GM12878 (cell line): Measurements from ENCODE around the gene LEP. TPM values are rescaled to one million over a fixed set of nuclear protein-coding genes. Genes with fewer than 3 reads are reported as not detected.

ENCODE experiments used
- ATAC-seq: fragments of 200-7000 bp; cut with Tn5 transposase; 3 replicates; pipeline ENCODE4 v1.9.1; 2020; ENCODE audit warnings: mild to moderate bottlenecking, moderate library complexity
- BruUV-seq: library from RNA; stranded (reverse); fragments of 400-500 nt; replicated peaks from 2 replicates; lab custom pipeline; 2021; lab: Mats Ljungman, UMichigan
- CTCF ChIA-PET: fragments of 300-600 bp; sonication (Branson Sonifier 250); formaldehyde crosslinking; extraction: SDS; loops from one replicate; lab custom pipeline; 2021; ENCODE audit warnings: inconsistent platforms; lab: Yijun Ruan, JAX
- POLR2A ChIA-PET: fragments of 350-600 bp; formaldehyde crosslinking; extraction: SDS; loops from one replicate; lab custom pipeline; 2021; ENCODE audit warnings: inconsistent platforms; lab: Charles Lee
- RAD21 ChIA-PET: fragments of 300-600 bp; sonication (Branson Sonifier 250); formaldehyde crosslinking; loops from one replicate; lab custom pipeline; 2023; ENCODE audit warnings: antibody characterized with exemption; ENCODE audit not compliant: unreplicated experiment; lab: Charles Lee
- SMC1A ChIA-PET: fragments of 300-600 bp; sonication (Branson Sonifier 250); formaldehyde crosslinking; loops from one replicate; lab custom pipeline; 2023; ENCODE audit not compliant: unreplicated experiment, uncharacterized antibody; lab: Charles Lee
- DNase-seq: peaks from one replicate; pipeline ENCODE4 v3.0.0-alpha.2; 2011; ENCODE audit warnings: low read depth, low spot score
- FAIRE-seq: peaks from 3 replicates; lab custom pipeline; 2011; peaks lifted over from hg19 to GRCh38; lab: Jason Lieb, UNC
- H2AFZ ChIP-seq: 2 replicates; pipeline ENCODE4 v1.6.0; 2011; ENCODE audit warnings: low read depth, low read length, control low read depth; ENCODE audit not compliant: control insufficient read depth
- H3K27ac ChIP-seq: 2 replicates; pipeline ENCODE4 v1.5.1; 2011; ENCODE audit warnings: control low read depth; ENCODE audit not compliant: control insufficient read depth, insufficient read depth
- H3K27me3 ChIP-seq, 2 experiments: replicated peaks in 1 of 2; 2 replicates each; pipeline versions ENCODE4 v1.6.0 to v1.6.1; 2011; ENCODE audit warnings: low read length in 1 of 2; ENCODE audit not compliant: control insufficient read depth in 2 of 2, insufficient read depth in 2 of 2
- H3K36me3 ChIP-seq, 2 experiments: 2 replicates each; pipeline ENCODE4 v1.5.1; 2011; ENCODE audit warnings: low read length in 1 of 2; ENCODE audit not compliant: control insufficient read depth in 2 of 2, insufficient read depth in 2 of 2
- H3K4me1 ChIP-seq: 2 replicates; pipeline ENCODE4 v1.6.1; 2011; ENCODE audit warnings: mild to moderate bottlenecking, low read length, moderate library complexity, mixed read lengths; ENCODE audit not compliant: control insufficient read depth, insufficient read depth
- H3K4me2 ChIP-seq: 2 replicates; pipeline ENCODE4 v1.6.0; 2011; ENCODE audit warnings: control low read depth; ENCODE audit not compliant: control insufficient read depth, insufficient read depth
- H3K4me3 ChIP-seq: fragments of 200-600 bp; sonication (generic); 2 replicates; pipeline ENCODE4 v1.5.1; 2016
- H3K79me2 ChIP-seq: 2 replicates; pipeline ENCODE4 v1.6.0; 2011; ENCODE audit warnings: low read length; ENCODE audit not compliant: control insufficient read depth, insufficient read depth
- H3K9ac ChIP-seq: 2 replicates; pipeline ENCODE4 v1.8.0; 2011; ENCODE audit warnings: low read length, control low read depth, mixed read lengths; ENCODE audit not compliant: control insufficient read depth, insufficient read depth
- H3K9me3 ChIP-seq: replicated peaks from 3 replicates; pipeline ENCODE4 v1.5.1; 2011; ENCODE audit warnings: mild to moderate bottlenecking, low read length; ENCODE audit not compliant: control insufficient read depth, insufficient read depth
- H4K20me1 ChIP-seq: 2 replicates; pipeline ENCODE4 v1.6.0; 2011; ENCODE audit not compliant: control insufficient read depth, insufficient read depth
- CBX5 ChIP-seq: sonication (generic); IDR thresholded peaks from 2 replicates; pipeline ENCODE4 v1.6.1; 2016; ENCODE audit warnings: low read depth, moderate library complexity, mild to moderate bottlenecking, inconsistent platforms
- EED ChIP-seq: sonication (generic); IDR thresholded peaks from 2 replicates; pipeline ENCODE4 v1.6.1; 2016; ENCODE audit warnings: antibody characterized with exemption, low read depth
- EP300 ChIP-seq, 2 experiments: fragments of 150-350 bp in 1 of 2; IDR thresholded peaks; 2 replicates each; pipeline ENCODE4 v1.6.1; 2011 to 2012; ENCODE audit warnings: low read depth in 2 of 2, low read length in 2 of 2, borderline replicate concordance in 1 of 2, improper control_type of control experiment in 1 of 2, inconsistent platforms in 1 of 2; ENCODE audit not compliant: control insufficient read depth in 1 of 2
- FOXK2 ChIP-seq: fragments of 450-650 bp; IDR thresholded peaks from 2 replicates; pipeline ENCODE4 v1.6.1; 2017; ENCODE audit warnings: mild to moderate bottlenecking, moderate library complexity
- HCFC1 ChIP-seq: fragments of 150-350 bp; IDR thresholded peaks from 2 replicates; pipeline ENCODE4 v1.6.1; 2014; ENCODE audit warnings: low read length
- MEF2B ChIP-seq: fragments of 450-650 bp; IDR thresholded peaks from 2 replicates; pipeline ENCODE4 v1.6.1; 2018; ENCODE audit warnings: mild to moderate bottlenecking, moderate library complexity; ENCODE audit not compliant: partially characterized antibody, poor library complexity, severe bottlenecking
- NFYA ChIP-seq: IDR thresholded peaks from 2 replicates; pipeline ENCODE4 v1.6.1; 2011; ENCODE audit warnings: low read depth, mild to moderate bottlenecking, low read length, improper control_type of control experiment, borderline replicate concordance
- NRF1 ChIP-seq: conservative IDR thresholded peaks from 2 replicates; pipeline ENCODE4 v1.6.1; 2011; ENCODE audit warnings: mild to moderate bottlenecking, low read depth, low read length, improper control_type of control experiment
- RFX5 ChIP-seq: IDR thresholded peaks from 2 replicates; pipeline ENCODE4 v1.6.1; 2011; ENCODE audit warnings: low read depth, low read length, improper control_type of control experiment
- SP1 ChIP-seq: IDR thresholded peaks from one replicate; pipeline ENCODE4 v1.6.1; 2011; ENCODE audit warnings: low read depth, low read length
- TCF3 ChIP-seq: IDR thresholded peaks from 2 replicates; pipeline ENCODE4 v1.6.1; 2012; ENCODE audit warnings: low read depth, mild to moderate bottlenecking, low read length, borderline replicate concordance; ENCODE audit not compliant: insufficient read depth
- USF2 ChIP-seq: IDR thresholded peaks from 2 replicates; pipeline ENCODE4 v1.6.1; 2011; ENCODE audit warnings: low read depth, low read length, improper control_type of control experiment, borderline replicate concordance
- WRNIP1 ChIP-seq: IDR thresholded peaks from 2 replicates; pipeline ENCODE4 v1.6.1; 2011; ENCODE audit warnings: low read depth, low read length, improper control_type of control experiment, borderline replicate concordance
- YY1 ChIP-seq: IDR thresholded peaks from 2 replicates; pipeline ENCODE4 v1.6.1; 2011; ENCODE audit warnings: low read depth, mild to moderate bottlenecking, low read length
- ZNF274 ChIP-seq: IDR thresholded peaks from one replicate; pipeline ENCODE4 v1.8.0; 2011; ENCODE audit not compliant: insufficient read length, insufficient read depth
- ZNF384 ChIP-seq: IDR thresholded peaks from 2 replicates; pipeline ENCODE4 v1.6.1; 2012; ENCODE audit warnings: low read depth, mild to moderate bottlenecking, low read length, improper control_type of control experiment, borderline replicate concordance
- WGBS: methylation state at CpG from one replicate; pipeline ENCODE4 v1.1.6; 2016; ENCODE audit warnings: low lambda C conversion rate; ENCODE audit not compliant: insufficient replicate concordance, insufficient coverage; ENCODE audit errors: missing lambda C conversion rate; 5-methylcytosine and 5-hydroxymethylcytosine counted together
- in situ Hi-C: fragments of 300-500 bp; cut with MboI; formaldehyde crosslinking; loops from 9 replicates; pipeline ENCODE4 v1.14.3; 2018; ENCODE audit warnings: mixed read lengths
- intact Hi-C: fragments of 100-400 bp; cut with micrococcal nuclease; formaldehyde crosslinking; loops from one replicate; pipeline ENCODE4 v1.14.2; 2022; ENCODE audit not compliant: unreplicated experiment
- polyA plus RNA-seq, 11 experiments: library from polyadenylated mRNA; depleted of rRNA in 4 of 11; unstranded in 6 of 11; stranded (reverse) in 5 of 11; fragments of >200 nt; fragmentation: Nextera tagmentation in 4 of 11; fragmentation: Illumina TruSeq in 1 of 11; extraction: Ambion mirVana in 4 of 11; extraction: Trizol in 1 of 11; gene quantifications; 1 replicate in 1 of 11; 2 replicates in 10 of 11; pipeline versions ENCODE4 v1.2.1 to v1.2.3, GENCODE V29; 2011 to 2016; ENCODE audit warnings: inconsistent platforms in 2 of 11, missing spikeins in 2 of 11, low read depth in 1 of 11
- total RNA-seq, 4 experiments: library from RNA; depleted of rRNA in 3 of 4; stranded (reverse); fragments of >200 nt in 3 of 4; fragmentation: Illumina TruSeq in 1 of 4; extraction: Trizol in 1 of 4; gene quantifications; 2 replicates each; pipeline versions ENCODE4 v1.2.1 to v1.2.3, GENCODE V29; 2013 to 2021
- TF ChIP-seq, protein P1 (sequence below): IDR thresholded peaks from 2 replicates; pipeline ENCODE4 v1.6.1; 2011; ENCODE audit warnings: mild to moderate bottlenecking, low read depth, low read length, moderate library complexity; ENCODE audit not compliant: insufficient replicate concordance

LEP gene
- total and polyA plus RNA-seq, 10 of the 15 experiments (the other 5 are each of a cell fraction or from before 2014, with no cell fraction given), result not detected

DNA sequence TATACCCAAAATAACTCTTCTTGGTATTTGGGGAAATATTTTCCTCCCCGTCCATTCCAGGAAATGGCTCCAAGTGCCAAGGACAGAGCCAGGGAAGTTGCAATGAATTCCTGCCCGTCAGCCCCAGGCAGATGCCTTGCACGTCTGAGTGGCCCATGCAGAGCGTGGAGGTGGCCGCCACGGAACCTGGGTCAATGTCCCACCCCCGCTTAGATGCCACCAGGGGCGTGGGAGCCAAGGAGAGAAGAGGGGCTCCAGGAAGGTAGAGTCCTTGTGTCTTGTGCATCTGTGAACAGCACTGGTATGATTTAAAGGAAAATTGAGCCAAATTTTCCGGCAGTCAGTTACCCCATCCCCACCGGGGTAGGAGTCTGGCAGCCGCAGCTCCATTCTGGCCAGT is 1.6 kb downstream of the LEP start:
- in situ Hi-C loops, result no loop called here
- SMC1A ChIA-PET, result no interaction called here
- Histone ChIP-seq H3K36me3 (no peaks in the 10 kb centered on the region), H3K27me3 (no peaks in the 10 kb centered on the region), H3K9me3 (peaks cover 4% of the 10 kb centered on the region; the same call in 2 of the 3 replicates), H3K4me3 (no peak overlapping the region), H4K20me1 (no peaks in the 10 kb centered on the region), H3K4me1 (no peaks in the 10 kb centered on the region), H3K27ac (no peak overlapping the region), H3K9ac (no peak overlapping the region), H2AFZ (no peak overlapping the region), H3K79me2 (no peaks in the 10 kb centered on the region), H3K4me2 (no peak overlapping the region)
- RAD21 ChIA-PET, result no interaction called here
- POLR2A ChIA-PET, result no interaction called here
- ATAC-seq (no peak), FAIRE-seq (no peak), DNase-seq (no peak)
- WGBS, result 21% methylated on average over 11 of the region's 11 CpGs
- no TSS peak for BruUV-seq
- TF ChIP-seq YY1 (no peak), MEF2B (no peak), ZNF274 (no peak), EED (no peak), NFYA (no peak), USF2 (no peak), WRNIP1 (no peak), CBX5 (no peak), RFX5 (no peak), HCFC1 (no peak), SP1 (no peak), ZNF384 (no peak), NRF1 (no peak), TCF3 (no peak), FOXK2 (no peak), EP300 (IDR thresholded peaks at IDR 0.05; ENCODE audit: borderline replicate concordance in 1 of 2, control insufficient read depth in 1 of 2, low read depth in 2 of 2, low read length in 2 of 2) (no peak)
- TF ChIP-seq, protein P1, sequence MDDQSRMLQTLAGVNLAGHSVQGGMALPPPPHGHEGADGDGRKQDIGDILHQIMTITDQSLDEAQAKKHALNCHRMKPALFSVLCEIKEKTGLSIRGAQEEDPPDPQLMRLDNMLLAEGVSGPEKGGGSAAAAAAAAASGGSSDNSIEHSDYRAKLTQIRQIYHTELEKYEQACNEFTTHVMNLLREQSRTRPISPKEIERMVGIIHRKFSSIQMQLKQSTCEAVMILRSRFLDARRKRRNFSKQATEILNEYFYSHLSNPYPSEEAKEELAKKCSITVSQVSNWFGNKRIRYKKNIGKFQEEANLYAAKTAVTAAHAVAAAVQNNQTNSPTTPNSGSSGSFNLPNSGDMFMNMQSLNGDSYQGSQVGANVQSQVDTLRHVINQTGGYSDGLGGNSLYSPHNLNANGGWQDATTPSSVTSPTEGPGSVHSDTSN, result no peak
- CTCF ChIA-PET, result no interaction called here
- intact Hi-C loops, result no loop called here
